ENCODE data around the gene RAB3C.

RAB3C gene

GRCh38 chr5:58759745-58760144 lies 176.9 kb downstream of the RAB3C start:
- H3K4me2 ChIP-seq (ENCODE audit: low read length), result peak overlapping the region; percentile 75
- no peak overlapping the region for H3K27ac ChIP-seq (ENCODE audit: low read length)
- no peaks in the 10 kb centered on the region for H3K9me3 ChIP-seq (ENCODE audit: insufficient read depth, low read length)
- TF ChIP-seq CTCF (IDR thresholded peaks at IDR 0.05; ENCODE audit: low read depth, low read length) (no peak), EZH2phosphoT487 (IDR thresholded peaks at IDR 0.05; ENCODE audit: low read depth) (no peak)
- no peaks in the 10 kb centered on the region for H3K36me3 ChIP-seq (replicated peaks; ENCODE audit: low read depth, low read length)
- peak overlapping the region; percentile 60 for H3K4me3 ChIP-seq (ENCODE audit: low read length)
- H4K20me1 ChIP-seq (ENCODE audit: insufficient read depth, low read length), result no peaks in the 10 kb centered on the region
- H2AFZ ChIP-seq (ENCODE audit: low read depth, low read length), result no peak overlapping the region
- H3K9ac ChIP-seq (ENCODE audit: low read length), result no peak overlapping the region
- peaks cover 15% of the 10 kb centered on the region for H3K4me1 ChIP-seq (ENCODE audit: low read length)
- H3K79me2 ChIP-seq (ENCODE audit: low read length), result no peaks in the 10 kb centered on the region
- H3K27me3 ChIP-seq (ENCODE audit: low read depth, low read length), result no peaks in the 10 kb centered on the region

- H3K4me3 ChIP-seq (ENCODE audit: low read length), result peak overlapping the region; percentile 60
- no peaks in the 10 kb centered on the region for H4K20me1 ChIP-seq (ENCODE audit: insufficient read depth, low read length)
- peak overlapping the region; percentile 75 for H3K4me2 ChIP-seq (ENCODE audit: low read length)
- no peak overlapping the region for H3K27ac ChIP-seq (ENCODE audit: low read length)
- H3K4me1 ChIP-seq (ENCODE audit: low read length), result peaks cover 15% of the 10 kb centered on the region
- H3K9ac ChIP-seq (ENCODE audit: low read length), result no peak overlapping the region
- no peaks in the 10 kb centered on the region for H3K27me3 ChIP-seq (ENCODE audit: low read depth, low read length)
- no peak for TF ChIP-seq CTCF (IDR thresholded peaks at IDR 0.05; ENCODE audit: low read depth, low read length)
- TF ChIP-seq EZH2phosphoT487 (IDR thresholded peaks at IDR 0.05; ENCODE audit: low read depth), result no peak
- no peaks in the 10 kb centered on the region for H3K79me2 ChIP-seq (ENCODE audit: low read length)
- H3K36me3 ChIP-seq (replicated peaks; ENCODE audit: low read depth, low read length), result no peaks in the 10 kb centered on the region
- H3K9me3 ChIP-seq (ENCODE audit: insufficient read depth, low read length), result no peaks in the 10 kb centered on the region
- H2AFZ ChIP-seq (ENCODE audit: low read depth, low read length), result no peak overlapping the region
Observed at GRCh38 chr5:58760222-58760621, 177.3 kb downstream of the RAB3C start.

- TF ChIP-seq CTCF (IDR thresholded peaks at IDR 0.05; ENCODE audit: low read depth, low read length) (no peak), EZH2phosphoT487 (IDR thresholded peaks at IDR 0.05; ENCODE audit: low read depth) (no peak)
Observed at GRCh38 chr5:58761407-58761806, 178.5 kb downstream of the RAB3C start.

GRCh38 chr5:58763390-58763789 lies 180.5 kb downstream of the RAB3C start:
- H3K4me3 ChIP-seq (ENCODE audit: low read length), result no peak overlapping the region
- TF ChIP-seq EZH2phosphoT487 (IDR thresholded peaks at IDR 0.05; ENCODE audit: low read depth) (no peak), CTCF (IDR thresholded peaks at IDR 0.05; ENCODE audit: low read depth, low read length) (no peak)
- H3K79me2 ChIP-seq (ENCODE audit: low read length), result no peaks in the 10 kb centered on the region
- H3K9ac ChIP-seq (ENCODE audit: low read length), result no peak overlapping the region
- H3K36me3 ChIP-seq (replicated peaks; ENCODE audit: low read depth, low read length), result no peaks in the 10 kb centered on the region
- no peak overlapping the region for H2AFZ ChIP-seq (ENCODE audit: low read depth, low read length)
- no peaks in the 10 kb centered on the region for H3K9me3 ChIP-seq (ENCODE audit: insufficient read depth, low read length)
- no peak overlapping the region for H3K4me2 ChIP-seq (ENCODE audit: low read length)
- no peaks in the 10 kb centered on the region for H4K20me1 ChIP-seq (ENCODE audit: insufficient read depth, low read length)
- peaks cover 15% of the 10 kb centered on the region for H3K4me1 ChIP-seq (ENCODE audit: low read length)
- H3K27me3 ChIP-seq (ENCODE audit: low read depth, low read length), result no peaks in the 10 kb centered on the region
- no peak overlapping the region for H3K27ac ChIP-seq (ENCODE audit: low read length)

More at GRCh38 chr5:58761407-58761806, 178.5 kb downstream of the RAB3C start:
- Histone ChIP-seq H3K4me2 (ENCODE audit: low read length) (no peak overlapping the region), H3K79me2 (ENCODE audit: low read length) (no peaks in the 10 kb centered on the region), H3K9me3 (ENCODE audit: insufficient read depth, low read length) (no peaks in the 10 kb centered on the region), H4K20me1 (ENCODE audit: insufficient read depth, low read length) (no peaks in the 10 kb centered on the region), H3K4me3 (ENCODE audit: low read length) (no peak overlapping the region), H3K9ac (ENCODE audit: low read length) (no peak overlapping the region), H3K27ac (ENCODE audit: low read length) (no peak overlapping the region), H2AFZ (ENCODE audit: low read depth, low read length) (no peak overlapping the region), H3K36me3 (replicated peaks; ENCODE audit: low read depth, low read length) (no peaks in the 10 kb centered on the region), H3K4me1 (ENCODE audit: low read length) (peaks cover 15% of the 10 kb centered on the region), H3K27me3 (ENCODE audit: low read depth, low read length) (no peaks in the 10 kb centered on the region)
